ENCODE results near the gene SFXN3.

Gene SFXN3

DNA sequence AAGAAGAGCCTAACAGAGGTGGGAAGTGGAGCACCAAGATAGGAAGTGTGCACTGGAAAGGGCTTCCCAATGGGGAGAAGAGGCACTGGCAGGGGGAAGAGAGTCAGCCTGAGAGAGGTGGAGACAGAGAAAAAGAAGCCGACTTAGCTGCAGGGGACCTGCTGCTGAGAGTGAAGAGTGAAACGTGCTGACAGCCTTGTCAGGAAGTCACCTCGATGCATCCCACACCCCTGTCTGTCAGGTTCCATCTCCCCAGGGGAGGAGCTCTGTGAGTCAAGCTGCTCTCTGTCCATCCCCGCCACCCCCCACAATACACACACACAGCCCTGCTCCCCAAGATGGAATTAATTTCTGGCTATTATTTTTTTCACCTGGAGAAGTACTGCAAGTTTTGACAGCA, 44.7 kb downstream of the SFXN3 start:
- DNase-seq (ENCODE audit: low read depth) = no peak

DNA sequence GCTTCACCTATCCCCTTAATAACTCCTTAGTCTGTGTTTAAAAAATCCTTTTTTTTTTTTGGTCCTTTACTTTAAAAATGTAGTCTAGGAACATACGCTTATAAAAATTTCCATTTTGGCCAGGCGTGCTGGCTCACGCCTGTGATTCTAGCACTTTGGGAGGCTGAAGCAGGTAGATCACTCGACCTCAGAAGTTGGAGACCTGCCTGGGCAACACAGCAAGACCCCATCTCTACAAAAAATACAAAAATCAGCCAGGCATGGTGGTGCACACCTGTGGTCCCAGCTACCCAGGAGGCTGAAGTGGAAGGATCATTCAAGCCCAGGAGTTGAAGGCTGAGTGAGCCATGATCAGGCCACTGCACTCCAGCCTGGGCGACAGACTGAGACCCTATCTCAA, 45.6 kb downstream of the SFXN3 start:
- DNase-seq (ENCODE audit: low read depth) = no peak

DNA sequence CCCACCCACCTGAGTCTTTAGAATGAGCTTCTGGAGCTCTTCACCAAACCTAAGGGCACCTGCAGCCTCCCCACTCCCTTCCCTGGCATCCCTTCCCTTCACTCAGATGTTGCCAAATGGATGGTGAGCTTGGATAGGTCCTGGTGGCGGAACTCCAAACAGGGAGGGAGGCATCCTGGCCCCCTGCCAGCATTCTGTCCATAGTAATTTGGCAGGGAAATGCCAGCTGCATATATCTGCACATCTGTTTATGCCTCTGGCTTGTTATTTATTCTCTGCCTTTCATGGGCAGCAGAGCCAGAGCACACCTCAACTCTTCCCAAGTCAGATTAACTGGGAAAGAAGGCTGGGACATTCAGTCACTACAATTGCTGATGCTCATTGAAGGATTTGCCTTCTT, 48.8 kb downstream of the SFXN3 start:
- no peak for DNase-seq (ENCODE audit: low read depth)

DNA sequence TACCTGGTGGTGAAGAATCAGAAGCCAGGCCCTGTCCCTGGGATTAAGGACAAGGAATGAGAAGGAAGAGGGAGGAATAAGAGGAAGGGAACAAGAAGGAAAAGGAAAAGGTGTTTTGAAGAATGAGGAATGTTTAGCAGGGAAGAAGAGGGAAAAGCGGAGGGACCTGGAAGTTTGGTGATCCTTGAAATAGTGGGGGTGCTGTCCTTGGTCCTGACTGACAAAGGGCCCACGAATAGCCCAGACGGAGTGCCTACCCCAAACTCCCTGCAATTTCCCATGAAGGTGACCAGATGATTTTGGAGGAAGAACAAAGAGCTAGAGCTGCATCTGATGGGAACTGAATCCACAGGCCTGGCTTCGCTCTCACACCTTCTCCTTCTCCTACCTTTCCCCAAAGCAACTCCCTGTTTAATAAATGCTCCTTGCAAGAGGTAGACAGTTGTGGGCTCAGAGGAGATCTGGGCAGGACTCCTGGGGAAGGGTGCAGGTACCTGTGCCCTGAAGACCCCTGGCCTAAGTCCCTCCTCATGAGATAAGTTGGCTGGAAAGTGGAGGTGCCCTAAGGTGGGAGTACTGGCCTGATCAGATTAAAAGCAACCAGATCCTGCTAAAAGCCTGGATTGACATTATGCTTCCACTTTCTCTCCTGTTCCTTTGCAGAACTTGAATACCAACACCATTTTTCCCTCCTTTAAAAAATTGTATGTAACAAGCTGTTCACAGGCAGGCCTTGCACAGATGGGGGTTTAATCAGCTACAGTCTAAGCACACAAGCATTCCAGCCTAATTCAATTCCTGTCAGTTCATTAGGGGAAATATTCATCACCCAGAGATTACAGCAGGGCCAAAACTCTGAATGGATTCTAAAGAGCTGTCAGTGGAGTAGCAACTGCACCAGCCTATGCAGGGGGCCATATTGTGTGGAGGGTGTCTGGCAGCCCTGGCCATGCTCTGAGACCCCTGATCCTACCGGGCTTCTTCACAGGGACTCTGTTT, 50.2 kb downstream of the SFXN3 start:
- DNase-seq (ENCODE audit: low read depth) = no peak

DNA sequence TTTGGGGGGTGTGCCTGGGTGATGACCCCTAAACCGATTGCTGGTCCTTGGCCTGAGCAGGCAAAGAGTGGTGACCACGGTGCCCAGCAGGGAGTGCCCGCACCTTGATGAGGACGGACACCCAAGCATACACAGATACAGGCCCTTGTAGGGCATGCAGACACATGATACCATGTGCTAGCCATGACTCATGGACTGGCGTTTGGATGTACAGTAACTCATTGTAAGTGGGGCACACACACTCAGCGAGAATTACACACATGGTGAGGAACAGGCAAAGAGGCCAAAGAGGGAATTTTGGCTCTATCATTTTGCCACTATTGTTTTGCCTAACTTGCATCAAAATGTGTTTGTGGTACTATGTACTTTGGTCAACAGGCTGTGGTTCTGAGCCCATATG, 54.8 kb downstream of the SFXN3 start:
- DNase-seq (ENCODE audit: low read depth) = no peak

DNA sequence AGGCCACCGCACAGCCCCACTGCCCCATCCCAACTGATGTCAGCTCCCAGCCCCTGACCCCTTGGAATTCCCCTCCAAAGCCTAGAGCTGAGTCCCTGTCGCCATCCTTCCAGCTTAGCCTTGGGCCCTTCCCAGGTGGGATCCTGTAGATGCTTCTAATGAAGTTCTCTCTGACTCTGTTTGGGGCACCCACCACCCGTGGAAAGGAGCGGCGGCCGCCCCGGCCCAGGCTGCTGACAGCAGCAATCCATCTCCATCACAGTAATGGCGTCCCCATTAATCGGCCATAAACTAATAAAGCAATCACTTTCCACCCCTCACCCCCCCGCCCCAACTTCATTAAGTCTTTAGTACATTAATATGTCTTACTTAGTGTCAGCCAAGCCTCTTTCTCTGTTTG, 56.3 kb downstream of the SFXN3 start:
- DNase-seq (ENCODE audit: low read depth) = no peak

DNA sequence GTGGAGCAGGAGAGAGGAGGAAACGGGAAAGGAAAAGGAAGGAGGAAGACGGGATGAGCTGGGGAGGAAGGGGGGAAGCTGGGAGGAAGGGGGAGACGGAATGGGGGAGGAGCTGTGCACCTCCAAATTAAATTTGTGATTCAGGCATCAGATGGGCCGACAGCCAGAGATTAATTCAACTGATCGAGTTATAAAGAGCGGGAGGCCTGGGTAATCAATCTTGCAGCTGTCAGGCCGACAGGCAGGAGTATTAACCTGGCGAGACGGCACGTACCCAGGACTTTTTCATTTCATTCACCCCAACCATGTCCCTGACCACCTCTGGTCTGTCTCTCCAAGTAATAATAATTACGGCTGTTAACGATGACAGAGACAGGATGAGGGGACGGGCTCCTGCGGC, 56.9 kb downstream of the SFXN3 start:
- DNase-seq (ENCODE audit: low read depth) = no peak

DNA sequence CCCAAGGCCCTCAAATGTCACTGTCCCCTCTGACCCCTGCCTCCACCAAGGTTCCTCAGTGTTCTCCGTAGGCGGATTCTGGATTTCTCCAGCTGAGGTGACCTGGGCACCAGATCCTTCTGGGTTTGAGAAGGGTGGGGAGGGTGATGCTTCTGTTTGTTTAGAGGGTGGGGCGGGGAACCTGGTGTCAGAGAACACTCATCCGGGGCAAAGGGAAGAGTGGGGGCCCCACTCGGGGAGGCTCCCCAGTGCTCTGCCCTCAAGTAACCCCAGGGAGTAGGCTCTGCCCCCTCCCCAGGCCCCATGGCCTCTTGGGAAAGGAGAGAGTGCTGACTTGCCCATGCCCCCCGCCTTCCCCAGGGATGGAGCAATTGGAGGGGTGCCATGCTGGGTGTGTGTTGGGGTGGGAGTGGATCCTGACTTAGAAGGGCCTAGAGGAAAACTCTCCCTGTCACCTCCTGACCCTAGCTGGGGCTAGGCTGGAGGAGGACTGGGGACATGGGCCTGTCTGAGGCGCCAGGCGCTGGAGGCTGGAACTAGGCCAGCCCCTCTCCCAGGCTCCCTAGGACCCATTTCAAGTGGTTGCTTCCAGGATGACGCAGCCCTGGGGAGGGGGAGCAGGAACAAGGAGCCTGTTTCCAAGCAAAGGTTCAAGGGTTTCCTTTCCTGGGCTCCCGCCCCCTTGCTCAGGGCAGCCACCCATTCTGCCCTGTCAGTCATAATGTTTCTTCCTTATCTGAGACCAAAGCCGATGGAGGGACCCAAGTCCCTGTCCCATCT, 58.7 kb downstream of the SFXN3 start:
- DNase-seq (ENCODE audit: low read depth) = no peak

DNA sequence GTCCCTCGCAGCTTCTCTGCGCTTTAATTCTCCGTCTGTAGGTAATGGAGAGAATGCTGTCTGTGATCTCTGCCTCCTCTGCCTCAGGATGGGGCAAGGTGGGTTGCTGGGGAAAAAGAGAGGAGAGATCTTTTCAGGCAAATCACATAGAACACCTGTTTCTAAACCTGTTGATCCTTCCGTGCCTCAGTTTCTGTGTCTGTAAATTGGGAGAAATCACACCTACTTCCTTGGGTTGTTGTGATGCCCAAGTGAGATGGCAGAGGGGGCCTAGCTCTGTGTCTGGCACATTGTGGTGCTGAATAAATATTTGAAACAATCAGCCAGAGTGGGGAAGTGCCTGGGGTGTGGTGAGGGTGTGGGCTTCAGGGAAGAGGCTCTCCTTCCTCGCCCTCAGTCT, 59.6 kb downstream of the SFXN3 start:
- DNase-seq (ENCODE audit: low read depth) = no peak

Data from amniotic epithelial cell (primary cell).